Stimulated activated CD4-positive, alpha-beta T cell treated with anti-CD3 and anti-CD28 coated beads, Interleukin-12 subunit alpha, Interleukin-12 subunit beta, amount 100 ng/mL, for 4 hours (primary cell): Measurements from ENCODE around the gene FBRSL1.

ENCODE experiments used
- DNase-seq: peaks from one replicate; pipeline ENCODE4 v3.0.0-alpha.2; 2020

FBRSL1 gene

GRCh38 chr12:132485619-132486018, 4.3 kb upstream of the FBRSL1 start:
- DNase-seq: no peak

- DNase-seq: no peak
Measured at GRCh38 chr12:132486168-132486567, 3.8 kb upstream of the FBRSL1 start.

- DNase-seq: no peak
Measured at GRCh38 chr12:132486576-132486975, 3.4 kb upstream of the FBRSL1 start.

- DNase-seq: no peak
Measured at GRCh38 chr12:132487311-132487741, 2.6 kb upstream of the FBRSL1 start.

GRCh38 chr12:132488127-132489077, 1.5 kb upstream of the FBRSL1 start:
- DNase-seq: no peak

- peak; percentile 58 for DNase-seq
Measured at GRCh38 chr12:132489078-132489601, 811 bp upstream of the FBRSL1 start.

GRCh38 chr12:132490422-132491137, 629 bp downstream of the FBRSL1 start:
- DNase-seq: no peak

- no peak for DNase-seq
Measured at GRCh38 chr12:132491138-132491663, 1.2 kb downstream of the FBRSL1 start.

GRCh38 chr12:132491761-132492378, 1.9 kb downstream of the FBRSL1 start:
- no peak for DNase-seq

- DNase-seq: no peak
Measured at GRCh38 chr12:132492522-132492921, 2.6 kb downstream of the FBRSL1 start.

- no peak for DNase-seq
Measured at GRCh38 chr12:132492951-132493350, 3.0 kb downstream of the FBRSL1 start.

GRCh38 chr12:132493482-132494178, 3.7 kb downstream of the FBRSL1 start:
- DNase-seq: no peak

GRCh38 chr12:132494294-132495164, 4.6 kb downstream of the FBRSL1 start:
- DNase-seq: no peak

- DNase-seq: no peak
Measured at GRCh38 chr12:132495165-132495544, 5.2 kb downstream of the FBRSL1 start.

- DNase-seq: no peak
Measured at GRCh38 chr12:132495629-132496357, 5.8 kb downstream of the FBRSL1 start.

- DNase-seq: no peak
Measured at GRCh38 chr12:132496358-132496669, 6.4 kb downstream of the FBRSL1 start.

- no peak for DNase-seq
Measured at GRCh38 chr12:132496710-132497109, 6.8 kb downstream of the FBRSL1 start.

- DNase-seq: no peak
Measured at GRCh38 chr12:132497514-132498405, 7.8 kb downstream of the FBRSL1 start.

GRCh38 chr12:132498931-132499330, 9.0 kb downstream of the FBRSL1 start:
- DNase-seq: no peak
